Measurements from ENCODE around the gene TNPO2.
"Not testable (repeated sequence)": the region's sequence is repeated elsewhere in the genome, so short reads cannot be mapped to it uniquely, and the experiment has no call there.

Gene TNPO2

GRCh38 chr19:12736995-12737834 is 13.5 kb upstream of the TNPO2 start, which contains the start of gene GET3:
TSS of gene GET3 (plus strand) at chr19:12737497. CDS start at chr19:12737506, 9 bp downstream.
- DNase-seq (ENCODE audit: low read depth in 2 of 2): peak; percentile 59 to 60

- peak; percentile 39 to 45 for DNase-seq (ENCODE audit: low read depth in 2 of 2)
Observed at GRCh38 chr19:12733369-12734214, 9.9 kb upstream of the TNPO2 start.

GRCh38 chr19:12731337-12731736 is 7.6 kb upstream of the TNPO2 start:
- DNase-seq (ENCODE audit: low read depth in 2 of 2): no peak

- no peak for DNase-seq (ENCODE audit: low read depth in 2 of 2)
Observed at GRCh38 chr19:12730064-12730463, 6.3 kb upstream of the TNPO2 start.

DNA sequence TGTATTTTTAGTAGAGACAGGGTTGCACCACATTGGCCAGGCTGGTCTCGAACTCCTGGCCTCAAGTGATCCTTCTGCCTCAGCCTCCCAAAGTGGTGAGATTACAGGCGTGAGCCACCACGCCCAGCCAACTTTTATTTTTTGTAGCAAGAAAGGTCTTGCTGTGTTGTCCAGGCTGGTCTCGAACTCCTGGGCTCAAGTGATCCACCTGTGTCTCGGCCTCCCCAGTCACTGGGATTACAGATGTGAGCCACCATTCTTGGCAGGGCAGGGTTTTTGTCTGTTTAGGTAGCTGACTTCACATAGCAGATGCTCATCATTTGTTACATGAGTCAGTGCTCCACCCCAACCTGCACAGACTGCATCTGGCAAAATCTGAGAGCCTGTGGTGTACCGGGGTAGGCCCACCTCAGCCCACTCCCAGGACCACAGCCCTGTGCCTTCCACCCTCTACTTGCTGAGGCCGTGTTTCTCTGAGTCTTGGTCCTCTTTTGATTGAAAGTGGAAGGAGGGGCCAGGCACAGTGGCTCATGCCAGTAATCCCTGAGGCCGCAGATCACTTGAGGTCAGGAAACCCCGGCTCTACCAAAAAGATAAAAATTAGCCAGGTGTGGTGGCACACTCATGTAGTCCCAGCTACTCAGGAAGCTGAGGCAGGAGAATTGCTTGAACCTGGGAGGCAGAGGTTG is 4.2 kb upstream of the TNPO2 start:
- DNase-seq (ENCODE audit: low read depth in 2 of 2): no peak

- no peak for DNase-seq (ENCODE audit: low read depth in 2 of 2)
Observed at GRCh38 chr19:12726988-12727316, 3.2 kb upstream of the TNPO2 start.

DNA sequence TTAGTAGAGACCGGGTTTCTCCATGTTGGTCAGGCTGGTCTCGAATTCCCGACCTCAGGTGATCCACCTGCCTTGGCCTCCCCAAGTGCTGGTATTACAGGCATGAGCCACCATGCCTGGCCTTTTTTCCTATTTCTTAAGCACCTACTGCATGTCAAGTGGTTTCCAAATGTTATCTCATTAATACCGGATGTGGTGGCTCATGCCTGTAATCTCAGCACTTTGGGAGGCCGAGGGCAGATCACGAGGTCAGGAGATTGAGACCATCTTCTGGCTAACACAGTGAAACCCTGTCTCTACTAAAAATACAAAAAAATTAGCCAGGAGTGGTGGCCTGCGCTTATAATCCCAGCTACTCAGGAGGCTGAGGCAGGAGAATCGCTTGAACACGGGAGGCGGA is 1.9 kb upstream of the TNPO2 start:
- DNase-seq (ENCODE audit: low read depth in 2 of 2): not testable (repeated sequence)

DNA sequence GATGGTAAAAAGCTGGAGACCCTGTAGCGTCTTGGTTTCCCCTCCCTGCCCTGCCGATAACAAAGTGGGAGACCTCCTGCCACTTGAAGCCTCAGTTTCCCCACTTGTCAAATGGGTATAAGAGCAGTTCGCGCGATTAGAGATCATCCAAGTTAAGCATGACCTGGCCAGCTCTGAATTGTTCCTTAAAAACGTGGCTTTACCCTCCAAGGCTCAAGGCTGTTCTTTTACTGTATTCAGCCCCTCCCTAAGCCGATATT is 421 bp downstream of the TNPO2 start:
- DNase-seq (ENCODE audit: low read depth in 2 of 2): no peak

DNA sequence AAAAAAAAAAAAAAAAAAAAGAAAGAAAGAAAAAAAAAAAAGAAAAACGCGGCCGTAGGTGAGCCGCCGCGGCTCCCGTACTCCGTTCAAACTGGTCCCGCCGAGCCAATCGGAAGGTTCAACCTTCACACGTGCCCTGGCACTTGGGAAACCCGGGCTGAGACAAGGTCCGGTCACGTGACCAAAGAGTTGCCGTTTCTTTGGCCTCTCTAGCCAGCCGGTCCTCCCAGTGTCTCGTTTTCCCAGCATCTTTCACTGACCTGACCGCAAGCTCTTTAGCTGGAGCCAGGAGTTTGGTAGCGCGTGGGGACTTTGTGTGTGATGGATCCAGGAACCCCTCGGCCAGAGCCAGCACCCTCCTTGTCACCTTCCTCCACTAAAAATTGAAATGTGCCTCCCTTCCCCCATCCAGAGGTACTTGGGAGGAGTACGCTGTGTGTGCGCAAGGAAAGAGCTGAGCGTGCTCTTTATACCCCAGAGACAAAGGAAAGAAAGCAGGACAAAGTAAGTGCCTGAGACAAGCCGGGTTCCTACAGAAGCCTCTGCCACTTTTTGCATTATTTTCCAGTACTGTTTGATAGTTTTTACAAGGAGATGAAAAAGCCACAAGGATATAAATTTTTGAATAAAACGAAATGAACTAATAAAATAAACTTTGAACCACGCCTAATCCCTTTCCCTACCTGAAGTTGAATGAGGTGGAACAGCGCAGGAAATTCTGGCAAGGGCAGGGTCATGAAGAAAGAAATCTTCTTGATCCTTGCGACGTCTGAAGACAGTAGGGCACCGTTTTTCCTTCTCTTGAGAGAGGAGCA is 959 bp downstream of the TNPO2 start:
- DNase-seq (ENCODE audit: low read depth in 2 of 2): peak; percentile 83 to 87

DNA sequence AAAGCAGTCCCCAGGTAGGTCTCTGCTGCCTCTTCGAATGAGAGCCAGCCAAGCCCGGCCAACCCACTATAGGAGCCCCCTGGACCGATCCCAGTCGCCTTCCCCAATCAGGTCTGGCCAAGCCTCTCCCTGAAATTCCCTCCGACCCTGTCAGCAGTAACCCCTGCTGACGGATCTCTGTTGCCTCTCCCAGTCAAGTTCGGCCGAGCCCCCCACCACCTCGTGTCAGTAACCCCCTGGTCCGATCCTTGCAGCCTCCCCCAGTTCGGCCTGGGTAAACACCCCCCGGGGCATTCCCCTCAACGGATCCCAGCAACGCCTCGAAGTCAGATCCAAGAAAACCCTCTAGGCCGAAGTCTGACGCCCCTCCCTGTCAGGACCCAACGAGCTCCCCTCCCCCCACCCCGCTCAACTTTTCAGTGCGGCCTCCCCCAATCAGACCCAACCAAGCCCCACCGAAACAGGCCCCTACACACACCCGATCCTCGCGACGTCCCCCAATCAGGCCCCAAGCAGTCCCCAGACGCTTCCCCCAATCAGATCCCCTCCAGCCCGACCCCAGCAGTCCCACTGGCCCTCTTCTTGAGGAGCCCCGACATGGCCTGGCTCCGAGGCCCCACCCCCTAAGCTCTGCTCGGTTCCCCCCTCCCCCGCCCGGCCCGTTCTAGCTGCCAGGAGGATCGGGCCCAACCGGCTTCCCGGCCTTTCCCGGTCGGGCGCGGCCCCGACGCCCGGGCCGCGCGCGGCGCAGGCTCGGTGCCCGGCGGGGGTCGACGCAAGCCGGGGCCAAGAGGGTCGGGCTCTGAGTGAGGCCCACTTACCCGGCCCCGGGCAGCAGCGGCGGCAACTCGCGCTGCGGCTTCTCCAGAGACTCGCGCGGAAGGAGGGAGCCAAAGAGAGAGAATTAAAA is 1.8 kb downstream of the TNPO2 start:
- no peak for DNase-seq (ENCODE audit: low read depth in 2 of 2)

- DNase-seq (ENCODE audit: low read depth in 2 of 2): no peak
Observed at GRCh38 chr19:12720851-12721655, 2.7 kb downstream of the TNPO2 start.

DNA sequence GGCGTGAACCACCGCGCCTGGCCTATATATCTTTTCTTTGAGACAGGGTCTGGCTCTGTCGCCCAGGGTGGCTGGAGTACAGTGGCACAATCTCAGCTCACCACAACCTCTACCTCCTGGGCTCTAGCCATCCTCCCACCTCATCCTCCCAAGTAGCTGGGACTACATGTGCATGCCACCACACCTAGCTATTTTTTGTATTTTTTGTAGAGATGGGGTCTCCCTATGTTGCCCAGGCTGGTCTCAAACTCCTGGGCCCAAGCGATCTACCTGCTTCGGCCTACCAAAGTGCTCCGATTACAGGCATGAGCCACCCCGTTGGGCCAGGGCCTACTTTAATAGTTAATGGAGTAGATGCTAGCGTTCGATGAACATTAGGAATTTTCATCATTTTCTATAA is 3.4 kb downstream of the TNPO2 start:
- DNase-seq (ENCODE audit: low read depth in 2 of 2): no peak

- no peak for DNase-seq (ENCODE audit: low read depth in 2 of 2)
Observed at GRCh38 chr19:12715929-12716328, 7.8 kb downstream of the TNPO2 start.

- DNase-seq (ENCODE audit: low read depth in 2 of 2): no peak
Observed at GRCh38 chr19:12715102-12715501, 8.6 kb downstream of the TNPO2 start.

DNA sequence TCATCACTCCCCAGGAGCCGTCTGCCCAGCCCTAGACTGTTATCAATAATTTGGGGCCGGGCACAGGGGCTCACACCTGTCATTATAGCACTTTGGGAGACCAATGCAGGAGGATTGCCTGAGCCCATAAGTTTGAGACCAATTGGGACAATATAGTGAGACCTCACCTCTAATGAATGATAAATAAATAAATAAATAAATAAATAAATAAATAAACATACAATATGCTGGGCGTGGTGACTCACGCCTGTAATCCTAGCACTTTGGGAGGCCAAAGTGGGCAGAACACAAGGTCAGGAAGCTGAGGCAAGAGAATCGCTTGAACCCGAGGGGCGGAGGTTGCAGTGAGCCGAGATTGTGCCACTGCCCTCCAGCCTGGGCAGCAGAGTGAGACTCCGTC is 10.4 kb downstream of the TNPO2 start:
- not testable (repeated sequence) for DNase-seq (ENCODE audit: low read depth in 2 of 2)

- DNase-seq (ENCODE audit: low read depth in 2 of 2): not testable (repeated sequence)
Observed at GRCh38 chr19:12712077-12712476, 11.7 kb downstream of the TNPO2 start.

- DNase-seq (ENCODE audit: low read depth in 2 of 2): no peak
Observed at GRCh38 chr19:12711187-12711586, 12.5 kb downstream of the TNPO2 start.

GRCh38 chr19:12708641-12709040 is 15.1 kb downstream of the TNPO2 start:
- DNase-seq (ENCODE audit: low read depth in 2 of 2): no peak

GRCh38 chr19:12706332-12706718 is 17.4 kb downstream of the TNPO2 start:
- DNase-seq (ENCODE audit: low read depth in 2 of 2): no peak

Data from activated CD4-positive, alpha-beta T cell treated with anti-CD3 and anti-CD28 coated beads for 24 hours (primary cell).